ENCODE measurements around the gene MYOM3. TPM values are rescaled to one million over a fixed set of nuclear protein-coding genes. Genes with fewer than 3 reads are reported as not detected.

MYOM3 gene
- total RNA-seq, 4 donors from 2014 or later, result 1.5 to 1.9 (median 1.7) TPM

DNA sequence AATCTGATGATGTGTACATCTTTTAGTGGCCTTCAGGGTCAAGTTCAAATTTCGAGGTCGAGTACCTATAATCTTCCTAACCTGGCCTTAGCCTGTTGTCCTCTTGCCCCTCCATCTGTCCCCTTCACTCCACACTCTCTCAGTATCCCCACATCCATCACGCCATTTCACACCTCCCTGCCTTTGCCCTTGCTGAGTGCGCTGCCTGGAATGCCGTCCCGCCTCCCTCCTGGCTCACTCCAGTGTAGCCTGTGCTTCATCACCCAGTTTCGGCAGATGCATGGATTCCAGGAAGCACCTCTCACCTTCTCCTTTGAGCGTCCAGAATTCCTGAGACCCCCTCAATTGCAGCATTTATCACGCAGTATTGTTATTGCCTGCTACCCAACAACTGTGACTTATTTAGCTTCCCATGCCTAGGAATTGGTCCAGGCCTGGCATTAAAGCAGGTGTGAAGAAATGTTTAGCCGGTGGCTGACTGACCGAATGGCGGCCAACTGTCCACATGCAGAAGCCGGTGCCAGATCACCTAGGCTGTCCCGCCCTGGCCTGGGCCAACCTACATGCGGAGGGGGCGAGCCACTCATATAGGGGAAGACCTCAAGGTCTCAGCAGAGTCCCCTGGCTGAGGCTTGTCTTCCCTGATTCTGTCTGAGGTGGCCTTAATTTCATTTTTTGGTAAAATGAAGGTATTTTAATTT lies 34.5 kb downstream of the MYOM3 start:
- no peak overlapping the region for H3K4me3 ChIP-seq (ENCODE audit: low read depth, poor library complexity, severe bottlenecking)
- no peak for TF ChIP-seq POLR2A (IDR thresholded peaks at IDR 0.05)
- no peak for TF ChIP-seq CTCF (IDR thresholded peaks at IDR 0.05)
- intact Hi-C loops (cut with DNase I; ENCODE audit: low total_unique reads), result no loop called here
- no peak for DNase-seq (ENCODE audit: low spot score in 2 of 2)
- WGBS, 2 donors, result 94% methylated on average over 16 of the region's 16 CpGs

DNA sequence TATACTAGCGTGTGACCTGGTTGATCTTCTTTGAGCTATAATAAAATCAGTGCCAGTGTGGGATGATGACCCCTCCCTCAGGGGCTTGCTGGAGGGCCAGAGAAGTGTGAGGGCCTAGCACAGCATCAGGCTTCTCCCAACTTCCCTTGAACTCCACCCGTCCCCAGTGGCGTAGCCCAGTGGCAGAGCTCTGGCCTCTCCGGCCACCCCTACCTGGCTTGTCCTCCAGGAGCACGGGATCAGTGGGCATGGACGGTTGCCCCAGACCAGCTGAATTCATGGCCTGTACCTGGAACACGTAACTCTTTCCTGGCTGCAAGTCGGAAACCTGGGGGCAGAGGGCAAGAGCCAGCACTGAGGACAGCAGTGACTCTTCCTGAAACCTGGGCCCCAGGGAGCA lies 36.0 kb downstream of the MYOM3 start:
- TF ChIP-seq POLR2A (IDR thresholded peaks at IDR 0.05) (no peak), CTCF (IDR thresholded peaks at IDR 0.05) (no peak)
- intact Hi-C loops (cut with DNase I; ENCODE audit: low total_unique reads), result no loop called here
- WGBS, 2 donors, result 92 to 96% methylated on average over 8 of the region's 8 CpGs

GRCh38 chr1:24075590-24075854 lies 36.4 kb downstream of the MYOM3 start:
- no peak overlapping the region for H3K4me3 ChIP-seq (ENCODE audit: low read depth, poor library complexity, severe bottlenecking)
- no peak for DNase-seq (ENCODE audit: low spot score in 2 of 2)
- 76 to 81% methylated on average over 4 of the region's 4 CpGs for WGBS, 2 donors
- TF ChIP-seq POLR2A (IDR thresholded peaks at IDR 0.05), result no peak
- intact Hi-C loops (cut with DNase I; ENCODE audit: low total_unique reads), result no loop called here

More for the DNA sequence above, 36.0 kb downstream of the MYOM3 start:
- H3K4me3 ChIP-seq (ENCODE audit: low read depth, poor library complexity, severe bottlenecking), result no peak overlapping the region
- no peak for DNase-seq (ENCODE audit: low spot score in 2 of 2)

GRCh38 chr1:24074817-24075589 lies 36.9 kb downstream of the MYOM3 start:
- DNase-seq (ENCODE audit: low spot score in 2 of 2), result no peak
- no peak overlapping the region for H3K4me3 ChIP-seq (ENCODE audit: low read depth, poor library complexity, severe bottlenecking)
- TF ChIP-seq CTCF (IDR thresholded peaks at IDR 0.05) (no peak), POLR2A (IDR thresholded peaks at IDR 0.05) (no peak)
- WGBS, 2 donors, result 70 to 82% methylated on average over 15 of the region's 15 CpGs
- intact Hi-C loops (cut with DNase I; ENCODE audit: low total_unique reads), result loop anchor here (5.0 kb wide), 2 partner anchors 37 to 112 kb away; partner anchors contain the start of genes IFNLR1 and MYOM3

- WGBS, 2 donors, result 87 to 93% methylated on average over 3 to 5 of the region's 5 CpGs
- DNase-seq (ENCODE audit: low spot score in 2 of 2), result no peak
- no peak for TF ChIP-seq POLR2A (IDR thresholded peaks at IDR 0.05)
- intact Hi-C loops (cut with DNase I; ENCODE audit: low total_unique reads), result loop anchor here (5.0 kb wide), 2 partner anchors 38 to 113 kb away; partner anchors contain the start of genes IFNLR1 and MYOM3
- H3K4me3 ChIP-seq (ENCODE audit: low read depth, poor library complexity, severe bottlenecking), result no peak overlapping the region
These were observed 37.7 kb downstream of the MYOM3 start for GRCh38 chr1:24074196-24074595.

DNA sequence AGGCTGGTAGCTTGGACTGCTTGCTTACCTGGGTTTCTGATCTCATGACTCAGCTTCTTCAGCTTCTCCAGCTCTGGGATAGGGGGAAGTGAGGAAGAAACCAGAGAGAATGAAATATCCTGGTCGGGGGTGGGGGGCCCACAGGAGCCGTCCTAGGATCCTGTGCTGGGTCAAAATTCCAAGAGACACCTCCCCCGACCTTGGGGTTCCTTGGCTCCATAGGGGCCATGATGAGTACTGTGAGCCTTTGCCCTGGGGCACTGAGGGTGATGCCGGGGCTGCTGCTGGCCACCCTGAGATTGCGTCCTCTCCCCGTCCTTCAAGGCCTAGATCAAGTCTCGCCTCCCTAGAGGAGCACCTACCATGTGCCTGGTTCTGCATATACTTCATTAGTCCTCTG lies 40.0 kb downstream of the MYOM3 start:
- no peak for DNase-seq (ENCODE audit: low spot score in 2 of 2)
- no peak overlapping the region for H3K4me3 ChIP-seq (ENCODE audit: low read depth, poor library complexity, severe bottlenecking)
- intact Hi-C loops (cut with DNase I; ENCODE audit: low total_unique reads), result loop anchor here (5.0 kb wide), 2 partner anchors 40 to 115 kb away; partner anchors contain the start of genes IFNLR1 and MYOM3
- WGBS, 2 donors, result 79 to 84% methylated on average over 7 of the region's 7 CpGs
- TF ChIP-seq CTCF (IDR thresholded peaks at IDR 0.05), result no peak
- no peak for TF ChIP-seq POLR2A (IDR thresholded peaks at IDR 0.05)
